H9 (cell line): ENCODE measurements around the gene GALR1. TPM values are rescaled to one million over a fixed set of nuclear protein-coding genes. Genes with fewer than 3 reads are reported as not detected.

ENCODE experiments used
- DNase-seq: peaks from one replicate; pipeline ENCODE4 v3.0.0-alpha.2; 2017
- H2AFZ ChIP-seq: one replicate; pipeline ENCODE4 v1.6.1; 2013; ENCODE audit warnings: mild to moderate bottlenecking, low read length, control low read depth, moderate library complexity
- H2AK5ac ChIP-seq: 2 replicates; pipeline ENCODE4 v1.6.1; 2013; ENCODE audit warnings: low read length, control low read depth, mixed read lengths; ENCODE audit not compliant: insufficient read length
- H2BK120ac ChIP-seq: one replicate; pipeline ENCODE4 v1.6.1; 2013; ENCODE audit warnings: low read depth, mild to moderate bottlenecking, low read length, control low read depth, inconsistent platforms; ENCODE audit not compliant: poor library complexity, severe bottlenecking
- H2BK12ac ChIP-seq: 2 replicates; pipeline ENCODE4 v1.6.1; 2013; ENCODE audit warnings: low read length, control low read depth, mixed read lengths, low read depth; ENCODE audit not compliant: insufficient read length
- H2BK15ac ChIP-seq: 2 replicates; pipeline ENCODE4 v1.6.1; 2013; ENCODE audit warnings: low read depth, low read length, control low read depth
- H2BK20ac ChIP-seq: one replicate; pipeline ENCODE4 v1.6.1; 2013; ENCODE audit warnings: low read depth, mild to moderate bottlenecking, low read length, control low read depth, inconsistent platforms; ENCODE audit not compliant: poor library complexity, severe bottlenecking
- H2BK5ac ChIP-seq: 2 replicates; pipeline ENCODE4 v1.6.1; 2013; ENCODE audit warnings: low read length, control low read depth, mixed read lengths; ENCODE audit not compliant: insufficient read length
- H3K14ac ChIP-seq: 2 replicates; pipeline ENCODE4 v1.6.1; 2013; ENCODE audit warnings: low read length, control low read depth; ENCODE audit not compliant: insufficient read depth
- H3K18ac ChIP-seq: 2 replicates; pipeline ENCODE4 v1.6.1; 2013; ENCODE audit warnings: low read depth, mild to moderate bottlenecking, mixed read lengths, low read length, control low read depth; ENCODE audit not compliant: insufficient read length
- H3K23ac ChIP-seq: 2 replicates; pipeline ENCODE4 v1.6.1; 2013; ENCODE audit warnings: low read length, control low read depth, mixed read lengths, low read depth; ENCODE audit not compliant: insufficient read length
- H3K23me2 ChIP-seq: 2 replicates; pipeline ENCODE4 v1.6.1; 2013; ENCODE audit warnings: low read depth, mild to moderate bottlenecking, mixed read lengths, low read length, control low read depth; ENCODE audit not compliant: insufficient read length, poor library complexity, severe bottlenecking
- H3K27ac ChIP-seq: 2 replicates; pipeline ENCODE4 v1.5.1; 2013; ENCODE audit warnings: low read length, control low read depth, mixed read lengths, low read depth; ENCODE audit not compliant: insufficient read length
- H3K27me3 ChIP-seq: 2 replicates; pipeline ENCODE4 v1.6.1; 2013; ENCODE audit warnings: low read length, control low read depth, inconsistent platforms; ENCODE audit not compliant: insufficient read depth
- H3K4ac ChIP-seq: 2 replicates; pipeline ENCODE4 v1.6.1; 2013; ENCODE audit warnings: low read depth, mild to moderate bottlenecking, control low read depth, inconsistent platforms, low read length, moderate library complexity
- H3K4me1 ChIP-seq: 2 replicates; pipeline ENCODE4 v1.6.1; 2013; ENCODE audit warnings: low read length, control low read depth, inconsistent platforms; ENCODE audit not compliant: insufficient read depth
- H3K4me2 ChIP-seq: 2 replicates; pipeline ENCODE4 v1.6.1; 2013; ENCODE audit warnings: low read length, control low read depth, mixed read lengths; ENCODE audit not compliant: insufficient read length, insufficient read depth
- H3K56ac ChIP-seq: 2 replicates; pipeline ENCODE4 v1.6.1; 2013; ENCODE audit warnings: low read depth, mild to moderate bottlenecking, mixed read lengths, low read length, control low read depth; ENCODE audit not compliant: insufficient read length
- H3K79me1 ChIP-seq: 2 replicates; pipeline ENCODE4 v1.6.1; 2013; ENCODE audit warnings: low read depth, mild to moderate bottlenecking, moderate library complexity, low read length, control low read depth, inconsistent platforms; ENCODE audit not compliant: insufficient read depth, poor library complexity, severe bottlenecking
- H3K79me2 ChIP-seq: 2 replicates; pipeline ENCODE4 v1.6.1; 2013; ENCODE audit warnings: low read length, control low read depth, inconsistent platforms; ENCODE audit not compliant: insufficient read depth
- H3K9ac ChIP-seq: 2 replicates; pipeline ENCODE4 v1.6.1; 2013; ENCODE audit warnings: low read length, control low read depth, mixed read lengths; ENCODE audit not compliant: insufficient read length; ENCODE audit errors: extremely low read depth
- H3K9me3 ChIP-seq: one replicate; pipeline ENCODE4 v1.6.1; 2013; ENCODE audit warnings: low read depth, low read length, inconsistent platforms; ENCODE audit not compliant: control insufficient read depth
- H3T11ph ChIP-seq: one replicate; pipeline ENCODE4 v1.6.1; 2013; ENCODE audit warnings: mild to moderate bottlenecking, low read length, control low read depth, inconsistent platforms
- H4K20me1 ChIP-seq: one replicate; pipeline ENCODE4 v1.6.1; 2013; ENCODE audit not compliant: control insufficient read depth, insufficient read length, insufficient read depth
- H4K5ac ChIP-seq: 2 replicates; pipeline ENCODE4 v1.6.1; 2013; ENCODE audit warnings: low read depth, mild to moderate bottlenecking, mixed read lengths, low read length, control low read depth; ENCODE audit not compliant: insufficient read length
- H4K8ac ChIP-seq: replicated peaks from 2 replicates; pipeline ENCODE4 v1.6.1; 2013; ENCODE audit warnings: low read length, control low read depth, mixed read lengths, low read depth; ENCODE audit not compliant: insufficient read length
- H4K91ac ChIP-seq: 2 replicates; pipeline ENCODE4 v1.6.1; 2013; ENCODE audit warnings: low read depth, mild to moderate bottlenecking, moderate library complexity, mixed read lengths, low read length, control low read depth; ENCODE audit not compliant: insufficient read length
- H3K27ac Mint-ChIP-seq, 3 experiments: 2 replicates in 2 of 3; 3 replicates in 1 of 3; pipeline ENCODE4 v1.8.0; 2020 to 2021; ENCODE audit warnings: mixed read lengths in 3 of 3, mild to moderate bottlenecking in 1 of 3, moderate library complexity in 1 of 3
- H3K27me3 Mint-ChIP-seq: 2 replicates; pipeline ENCODE4 v1.8.0; 2021; ENCODE audit warnings: low read depth, mild to moderate bottlenecking, moderate library complexity, mixed read lengths
- H3K36me3 Mint-ChIP-seq, 3 experiments: 2 replicates in 2 of 3; 3 replicates in 1 of 3; pipeline ENCODE4 v1.8.0; 2020 to 2021; ENCODE audit warnings: low read depth in 3 of 3, mixed read lengths in 3 of 3; ENCODE audit not compliant: insufficient read depth in 1 of 3
- H3K4me1 Mint-ChIP-seq, 2 experiments: 2 replicates each; pipeline ENCODE4 v1.8.0; 2020; ENCODE audit warnings: mixed read lengths in 2 of 2
- H3K4me3 Mint-ChIP-seq, 2 experiments: 2 replicates in 1 of 2; 3 replicates in 1 of 2; pipeline ENCODE4 v1.8.0; 2020 to 2021; ENCODE audit warnings: mild to moderate bottlenecking in 2 of 2, mixed read lengths in 2 of 2, moderate library complexity in 1 of 2
- H3K9me3 Mint-ChIP-seq, 2 experiments: 2 replicates in 1 of 2; 3 replicates in 1 of 2; pipeline ENCODE4 v1.8.0; 2020; ENCODE audit warnings: mild to moderate bottlenecking in 2 of 2, mixed read lengths in 2 of 2, moderate library complexity in 1 of 2
- CTCF ChIP-seq: fragments of 200-600 bp; sonication (generic); conservative IDR thresholded peaks from 3 replicates; pipeline ENCODE4 v1.8.0; 2021; ENCODE audit warnings: antibody characterized with exemption, mild to moderate bottlenecking
- WGBS: extraction: QIAGEN DNeasy Blood & Tissue Kit; methylation state at CpG from one replicate; pipeline ENCODE4 v1.1.7; 2013; ENCODE audit warnings: missing lambda C conversion rate, low lambda C conversion rate, mixed read lengths; ENCODE audit not compliant: insufficient read length; ENCODE audit errors: extremely low coverage; 5-methylcytosine and 5-hydroxymethylcytosine counted together
- total RNA-seq: library from RNA; stranded (reverse); gene quantifications from 2 replicates; pipeline ENCODE4 v1.2.1, GENCODE V29; 2021

The GALR1 gene
- total RNA-seq, 1 experiment from 2014 or later: 0.07 TPM

- Histone ChIP-seq H3K27ac (no peak overlapping the region), H2BK120ac (no peak overlapping the region), H3K23me2 (no peaks in the 10 kb centered on the region), H4K5ac (no peak overlapping the region), H3K9ac (no peak overlapping the region), H2AK5ac (no peak overlapping the region), H3K4ac (no peak overlapping the region), H2AFZ (no peak overlapping the region), H3T11ph (no peak overlapping the region), H3K27me3 (no peaks in the 10 kb centered on the region), H2BK5ac (no peak overlapping the region), H2BK12ac (no peak overlapping the region), H4K91ac (no peak overlapping the region), H3K56ac (no peak overlapping the region), H3K4me1 (no peaks in the 10 kb centered on the region), H2BK15ac (no peak overlapping the region), H3K23ac (no peak overlapping the region), H3K14ac (no peak overlapping the region), H4K20me1 (no peaks in the 10 kb centered on the region), H3K9me3 (no peaks in the 10 kb centered on the region), H4K8ac (no peak overlapping the region), H3K79me2 (no peaks in the 10 kb centered on the region), H3K4me2 (no peak overlapping the region), H3K79me1 (no peaks in the 10 kb centered on the region), H2BK20ac (no peak overlapping the region), H3K18ac (no peak overlapping the region)
- no peaks in the 10 kb centered on the region; a peak in 2 of 5 replicates for H3K9me3 Mint-ChIP-seq
- no peaks in the 10 kb centered on the region; a peak in 1 of 7 replicates for H3K36me3 Mint-ChIP-seq
- no peak for DNase-seq
- TF ChIP-seq CTCF: no peak
- no peaks in the 10 kb centered on the region for H3K27me3 Mint-ChIP-seq
- H3K27ac Mint-ChIP-seq: no peak overlapping the region
- peaks cover 5% of the 10 kb centered on the region in 2 experiments for H3K4me1 Mint-ChIP-seq
- no peak overlapping the region for H3K4me3 Mint-ChIP-seq
- WGBS: no CpG with 5 or more reads among the region's 2 CpGs
These were observed 26.0 kb upstream of the GALR1 start for GRCh38 chr18:77223653-77224052.
